ENCODE measurements around the gene FBN3.

DNA sequence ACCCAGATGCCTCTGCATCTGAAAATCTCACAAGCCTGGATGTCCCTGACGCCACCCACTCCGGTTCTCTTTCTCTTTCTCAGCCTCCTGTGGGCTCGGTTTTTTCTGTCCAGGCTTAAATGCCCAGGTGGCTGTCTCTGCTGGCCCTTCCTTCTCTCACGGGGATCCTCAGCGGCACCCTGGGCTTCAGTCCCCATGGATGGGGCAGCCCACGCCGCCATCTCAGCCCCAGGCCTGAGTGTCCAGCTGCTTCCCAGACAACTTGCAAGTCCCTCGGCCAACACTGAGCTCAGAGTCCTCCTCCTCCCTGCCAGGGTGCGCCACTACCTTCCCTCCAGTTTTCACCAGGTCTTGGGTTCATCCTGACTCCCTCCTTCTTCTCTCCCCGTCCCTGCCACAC lies 6.4 kb downstream of the FBN3 start:
- TF ChIP-seq EP300 (IDR thresholded peaks at IDR 0.05) (no peak), POLR2AphosphoS5 (IDR thresholded peaks at IDR 0.05) (no peak)
- TF ChIP-seq, protein P1, sequence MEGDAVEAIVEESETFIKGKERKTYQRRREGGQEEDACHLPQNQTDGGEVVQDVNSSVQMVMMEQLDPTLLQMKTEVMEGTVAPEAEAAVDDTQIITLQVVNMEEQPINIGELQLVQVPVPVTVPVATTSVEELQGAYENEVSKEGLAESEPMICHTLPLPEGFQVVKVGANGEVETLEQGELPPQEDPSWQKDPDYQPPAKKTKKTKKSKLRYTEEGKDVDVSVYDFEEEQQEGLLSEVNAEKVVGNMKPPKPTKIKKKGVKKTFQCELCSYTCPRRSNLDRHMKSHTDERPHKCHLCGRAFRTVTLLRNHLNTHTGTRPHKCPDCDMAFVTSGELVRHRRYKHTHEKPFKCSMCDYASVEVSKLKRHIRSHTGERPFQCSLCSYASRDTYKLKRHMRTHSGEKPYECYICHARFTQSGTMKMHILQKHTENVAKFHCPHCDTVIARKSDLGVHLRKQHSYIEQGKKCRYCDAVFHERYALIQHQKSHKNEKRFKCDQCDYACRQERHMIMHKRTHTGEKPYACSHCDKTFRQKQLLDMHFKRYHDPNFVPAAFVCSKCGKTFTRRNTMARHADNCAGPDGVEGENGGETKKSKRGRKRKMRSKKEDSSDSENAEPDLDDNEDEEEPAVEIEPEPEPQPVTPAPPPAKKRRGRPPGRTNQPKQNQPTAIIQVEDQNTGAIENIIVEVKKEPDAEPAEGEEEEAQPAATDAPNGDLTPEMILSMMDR (IDR thresholded peaks at IDR 0.05), result no peak
